HFFc6 (cell line): ENCODE measurements around the gene LBR. TPM values are rescaled to one million over a fixed set of nuclear protein-coding genes. Genes with fewer than 3 reads are reported as not detected.

Experiments
- DNase-seq: peaks from one replicate; pipeline ENCODE4 v3.0.0-alpha.2; 2018
- H3K27ac Mint-ChIP-seq: 2 replicates; pipeline ENCODE4 v1.8.0; 2020; ENCODE audit warnings: mild to moderate bottlenecking, mixed read lengths
- H3K27me3 Mint-ChIP-seq: 2 replicates; pipeline ENCODE4 v1.8.0; 2021; ENCODE audit warnings: mild to moderate bottlenecking, moderate library complexity, mixed read lengths; ENCODE audit not compliant: insufficient read depth
- H3K36me3 Mint-ChIP-seq: 2 replicates; pipeline ENCODE4 v1.8.0; 2021; ENCODE audit warnings: low read depth, mixed read lengths
- H3K4me1 Mint-ChIP-seq: 2 replicates; pipeline ENCODE4 v1.8.0; 2020; ENCODE audit warnings: low read depth, mixed read lengths
- H3K4me3 Mint-ChIP-seq: 2 replicates; pipeline ENCODE4 v1.8.0; 2020; ENCODE audit warnings: mild to moderate bottlenecking, moderate library complexity, mixed read lengths
- H3K9me3 Mint-ChIP-seq: 2 replicates; pipeline ENCODE4 v1.8.0; 2020; ENCODE audit warnings: mild to moderate bottlenecking, mixed read lengths
- total RNA-seq, 6 experiments: library from RNA; stranded (reverse); fragmentation: NEBNext Ultra II Directional; extraction: Animal tissue kit (Norgen Biotek cat#: 25700); gene quantifications; 2 replicates in 1 of 6; 3 replicates in 5 of 6; pipeline ENCODE4 v1.2.3, GENCODE V29; 2021
- TF ChIP-seq, protein P1 (sequence below): fragments of 200-600 bp; sonication (generic); IDR thresholded peaks from 2 replicates; pipeline ENCODE4 v1.5.0; 2021; ENCODE audit warnings: antibody characterized with exemption, mild to moderate bottlenecking

The LBR gene
- total RNA-seq, 6 experiments from 2014 or later = 20.7 to 42.7 (median 36.3) TPM

- DNase-seq = no peak
- H3K4me1 Mint-ChIP-seq = peaks cover 15% of the 10 kb centered on the region
- H3K27ac Mint-ChIP-seq = no peak overlapping the region
- TF ChIP-seq, protein P1, sequence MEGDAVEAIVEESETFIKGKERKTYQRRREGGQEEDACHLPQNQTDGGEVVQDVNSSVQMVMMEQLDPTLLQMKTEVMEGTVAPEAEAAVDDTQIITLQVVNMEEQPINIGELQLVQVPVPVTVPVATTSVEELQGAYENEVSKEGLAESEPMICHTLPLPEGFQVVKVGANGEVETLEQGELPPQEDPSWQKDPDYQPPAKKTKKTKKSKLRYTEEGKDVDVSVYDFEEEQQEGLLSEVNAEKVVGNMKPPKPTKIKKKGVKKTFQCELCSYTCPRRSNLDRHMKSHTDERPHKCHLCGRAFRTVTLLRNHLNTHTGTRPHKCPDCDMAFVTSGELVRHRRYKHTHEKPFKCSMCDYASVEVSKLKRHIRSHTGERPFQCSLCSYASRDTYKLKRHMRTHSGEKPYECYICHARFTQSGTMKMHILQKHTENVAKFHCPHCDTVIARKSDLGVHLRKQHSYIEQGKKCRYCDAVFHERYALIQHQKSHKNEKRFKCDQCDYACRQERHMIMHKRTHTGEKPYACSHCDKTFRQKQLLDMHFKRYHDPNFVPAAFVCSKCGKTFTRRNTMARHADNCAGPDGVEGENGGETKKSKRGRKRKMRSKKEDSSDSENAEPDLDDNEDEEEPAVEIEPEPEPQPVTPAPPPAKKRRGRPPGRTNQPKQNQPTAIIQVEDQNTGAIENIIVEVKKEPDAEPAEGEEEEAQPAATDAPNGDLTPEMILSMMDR = no peak
- H3K27me3 Mint-ChIP-seq = peaks cover 22% of the 10 kb centered on the region
- H3K4me3 Mint-ChIP-seq = no peak overlapping the region
- H3K36me3 Mint-ChIP-seq = no peaks in the 10 kb centered on the region
- H3K9me3 Mint-ChIP-seq = peaks cover 5% of the 10 kb centered on the region; the same call in 1 of the 2 replicates
Measured at GRCh38 chr1:225431081-225431863, 3.4 kb upstream of the LBR start.

- no peak overlapping the region for H3K27ac Mint-ChIP-seq
- no peak for DNase-seq
- H3K27me3 Mint-ChIP-seq = peaks cover 14% of the 10 kb centered on the region
- TF ChIP-seq, protein P1 = no peak
- H3K4me3 Mint-ChIP-seq = no peak overlapping the region
- no peaks in the 10 kb centered on the region for H3K36me3 Mint-ChIP-seq
- peaks cover 25% of the 10 kb centered on the region for H3K4me1 Mint-ChIP-seq
- peaks cover 5% of the 10 kb centered on the region; the same call in 1 of the 2 replicates for H3K9me3 Mint-ChIP-seq
Measured at GRCh38 chr1:225430301-225430700, 2.5 kb upstream of the LBR start.

DNA sequence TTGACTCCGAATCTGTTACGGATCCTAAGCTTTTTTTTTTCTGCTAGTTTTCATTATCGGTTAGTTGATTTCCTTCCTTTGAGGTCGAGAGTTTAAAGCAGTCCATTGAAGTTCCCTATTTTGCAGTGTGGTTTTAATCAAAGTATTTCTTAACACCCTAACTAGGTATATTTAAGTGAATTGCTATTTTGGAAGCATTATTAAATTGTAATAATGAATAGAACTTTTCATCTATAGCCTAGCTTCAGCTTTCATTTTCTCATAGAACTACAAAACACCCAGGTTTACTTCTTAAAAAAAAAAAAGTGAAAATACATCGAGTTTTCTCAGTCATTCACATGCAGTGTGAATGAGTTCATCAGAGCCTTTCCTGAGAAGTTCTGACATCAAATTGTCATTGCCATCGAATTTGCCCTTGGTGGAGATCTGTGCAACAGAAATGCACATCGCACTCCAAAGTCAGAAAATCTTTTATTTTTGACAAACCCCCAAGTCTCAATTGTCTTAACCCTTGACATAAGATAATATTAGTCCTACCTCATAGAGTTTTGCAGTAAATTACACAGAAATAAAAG, 1.1 kb upstream of the LBR start:
- H3K36me3 Mint-ChIP-seq = no peaks in the 10 kb centered on the region
- peaks cover 10% of the 10 kb centered on the region for H3K27me3 Mint-ChIP-seq
- H3K27ac Mint-ChIP-seq = peak overlapping the region; percentile 88
- no peak for DNase-seq
- peaks cover 5% of the 10 kb centered on the region; the same call in 1 of the 2 replicates for H3K9me3 Mint-ChIP-seq
- peak overlapping the region; percentile 90 for H3K4me3 Mint-ChIP-seq
- TF ChIP-seq, protein P1 = no peak
- peaks cover 38% of the 10 kb centered on the region for H3K4me1 Mint-ChIP-seq

GRCh38 chr1:225428068-225428880, 436 bp upstream of the LBR start:
- Mint-ChIP-seq H3K4me3 (peak overlapping the region; percentile 90), H3K27ac (peak overlapping the region; percentile 88), H3K27me3 (peaks cover 12% of the 10 kb centered on the region), H3K9me3 (peaks cover 5% of the 10 kb centered on the region; the same call in 1 of the 2 replicates), H3K4me1 (peaks cover 45% of the 10 kb centered on the region), H3K36me3 (no peaks in the 10 kb centered on the region)
- TF ChIP-seq, protein P1 = no peak
- peak; percentile 71 for DNase-seq

GRCh38 chr1:225426395-225427234, 1.2 kb downstream of the LBR start:
- no peaks in the 10 kb centered on the region; the same call in 1 of the 2 replicates for H3K36me3 Mint-ChIP-seq
- H3K4me1 Mint-ChIP-seq = peaks cover 60% of the 10 kb centered on the region
- no peak for DNase-seq
- TF ChIP-seq, protein P1 = no peak
- peak overlapping the region; percentile 73 for H3K27ac Mint-ChIP-seq
- no peaks in the 10 kb centered on the region for H3K9me3 Mint-ChIP-seq
- peaks cover 4% of the 10 kb centered on the region; the same call in 1 of the 2 replicates for H3K27me3 Mint-ChIP-seq
- H3K4me3 Mint-ChIP-seq = peak overlapping the region; percentile 90
